Cardiac fibroblast (primary cell): ENCODE results near the gene LY6G5C.

Experiments used
- DNase-seq, 2 donors: peaks; one replicate each; pipeline versions ENCODE4 v3.0.0 to v3.0.0-alpha.2; 2010; ENCODE audit warnings: low read depth in 2 of 2
- H3K4me3 ChIP-seq, 2 donors: replicated peaks in 1 of 2; 1 replicate in 1 of 2; 2 replicates in 1 of 2; pipeline ENCODE4 v1.5.1; 2011; ENCODE audit warnings: low read depth in 2 of 2, low read length in 2 of 2, mild to moderate bottlenecking in 2 of 2, moderate library complexity in 1 of 2
- CTCF ChIP-seq: IDR thresholded peaks from one replicate; pipeline ENCODE4 v1.5.1; 2011; ENCODE audit warnings: low read depth, mild to moderate bottlenecking, low read length, inconsistent platforms

LY6G5C gene

GRCh38 chr6:31677955-31678354 lies 2.9 kb downstream of the LY6G5C start:
- H3K4me3 ChIP-seq: no peak overlapping the region
- DNase-seq: no peak
- no peak for TF ChIP-seq CTCF

- H3K4me3 ChIP-seq: no peak overlapping the region
- no peak for DNase-seq
- no peak for TF ChIP-seq CTCF
These were observed 4.0 kb downstream of the LY6G5C start for GRCh38 chr6:31676904-31677303.

GRCh38 chr6:31676322-31676903 lies 4.5 kb downstream of the LY6G5C start:
- TF ChIP-seq CTCF: no peak
- no peak overlapping the region for H3K4me3 ChIP-seq
- DNase-seq: no peak

- H3K4me3 ChIP-seq: no peak within 1 kb of the TSS
- no peak for TF ChIP-seq CTCF
- DNase-seq: no peak
These were observed 11.2 kb downstream of the LY6G5C start, which contains the start of gene LY6G5B for GRCh38 chr6:31669676-31670075. Gene LY6G5B, plus strand, starts transcription at chr6:31669976. Its CDS starts 975 bp downstream, at chr6:31670951.

- no peak for DNase-seq
- TF ChIP-seq CTCF: no peak
- peak overlapping the region; percentile 92 to 98 for H3K4me3 ChIP-seq
These were observed 14.4 kb downstream of the LY6G5C start for GRCh38 chr6:31666337-31666965.

- TF ChIP-seq CTCF: no peak
- peak; percentile 97 for DNase-seq
These were observed 15.1 kb downstream of the LY6G5C start, which contains the start of gene CSNK2B for GRCh38 chr6:31665501-31666336. Gene CSNK2B, plus strand, starts transcription at chr6:31666080. Its CDS starts 752 bp downstream, at chr6:31666832.

More at GRCh38 chr6:31665501-31666336, 15.1 kb downstream of the LY6G5C start, which contains the start of gene CSNK2B:
- peak within 1 kb of the TSS; percentile 92 to 98 for H3K4me3 ChIP-seq
